ENCODE data around the gene ELP4.

The ELP4 gene

GRCh38 chr11:31509429-31510345, at the start of gene ELP4, which contains the start of gene IMMP1L:
Gene ELP4, plus strand, starts transcription at chr11:31509767. Its CDS starts 18 bp downstream, at chr11:31509785.
Gene IMMP1L, minus strand, starts transcription at chr11:31509622. Its CDS starts 46,346 bp downstream, at chr11:31463276.
- no peak for TF ChIP-seq CTCF (IDR thresholded peaks at IDR 0.05; ENCODE audit: insufficient read depth, low read depth, low read length, missing control alignments)
- DNase-seq (ENCODE audit: low read depth), result peak; percentile 98
- H3K4me3 ChIP-seq (ENCODE audit: low read length), result peak within 1 kb of the TSS; percentile 95

- DNase-seq (ENCODE audit: low read depth), result no peak
- no peak overlapping the region for H3K4me3 ChIP-seq (ENCODE audit: low read length)
- TF ChIP-seq CTCF (IDR thresholded peaks at IDR 0.05; ENCODE audit: insufficient read depth, low read depth, low read length, missing control alignments), result no peak
Measured at GRCh38 chr11:31464436-31464835, 45.1 kb upstream of the ELP4 start.

GRCh38 chr11:31474083-31474482, 35.5 kb upstream of the ELP4 start:
- no peak overlapping the region for H3K4me3 ChIP-seq (ENCODE audit: low read length)
- DNase-seq (ENCODE audit: low read depth), result no peak
- TF ChIP-seq CTCF (IDR thresholded peaks at IDR 0.05; ENCODE audit: insufficient read depth, low read depth, low read length, missing control alignments), result no peak

GRCh38 chr11:31477528-31478222, 31.9 kb upstream of the ELP4 start:
- no peak for DNase-seq (ENCODE audit: low read depth)
- TF ChIP-seq CTCF (IDR thresholded peaks at IDR 0.05; ENCODE audit: insufficient read depth, low read depth, low read length, missing control alignments), result no peak
- H3K4me3 ChIP-seq (ENCODE audit: low read length), result no peak overlapping the region

- no peak for DNase-seq (ENCODE audit: low read depth)
- no peak for TF ChIP-seq CTCF (IDR thresholded peaks at IDR 0.05; ENCODE audit: insufficient read depth, low read depth, low read length, missing control alignments)
- no peak overlapping the region for H3K4me3 ChIP-seq (ENCODE audit: low read length)
Measured at GRCh38 chr11:31478223-31478590, 31.4 kb upstream of the ELP4 start.

GRCh38 chr11:31479066-31479465, 30.5 kb upstream of the ELP4 start:
- no peak overlapping the region for H3K4me3 ChIP-seq (ENCODE audit: low read length)
- DNase-seq (ENCODE audit: low read depth), result no peak
- no peak for TF ChIP-seq CTCF (IDR thresholded peaks at IDR 0.05; ENCODE audit: insufficient read depth, low read depth, low read length, missing control alignments)
